SK-N-MC (cell line): ENCODE results near the gene LSM2.

Experiments used
- EZH2 ChIP-seq: fragments of 200-600 bp; sonication (generic); IDR thresholded peaks from one replicate; pipeline ENCODE4 v1.6.1; 2017; ENCODE audit warnings: antibody characterized with exemption
- FOXP2 ChIP-seq: optimal IDR thresholded peaks from 2 replicates; pipeline ENCODE3; 2011; ENCODE audit warnings: mild to moderate bottlenecking, moderate library complexity; ENCODE audit not compliant: insufficient read depth; ENCODE audit errors: extremely low read length, control extremely low read depth
- POLR2AphosphoS5 ChIP-seq: IDR thresholded peaks from 2 replicates; pipeline ENCODE4 v1.6.1; 2012; ENCODE audit warnings: mild to moderate bottlenecking, low read depth, low read length, borderline replicate concordance

GRCh38 chr6:31775184-31775583 lies 31.6 kb downstream of the LSM2 start:
- TF ChIP-seq EZH2 (no peak), POLR2AphosphoS5 (no peak), FOXP2 (no peak)
